ENCODE data around the gene SORCS2.

DNA sequence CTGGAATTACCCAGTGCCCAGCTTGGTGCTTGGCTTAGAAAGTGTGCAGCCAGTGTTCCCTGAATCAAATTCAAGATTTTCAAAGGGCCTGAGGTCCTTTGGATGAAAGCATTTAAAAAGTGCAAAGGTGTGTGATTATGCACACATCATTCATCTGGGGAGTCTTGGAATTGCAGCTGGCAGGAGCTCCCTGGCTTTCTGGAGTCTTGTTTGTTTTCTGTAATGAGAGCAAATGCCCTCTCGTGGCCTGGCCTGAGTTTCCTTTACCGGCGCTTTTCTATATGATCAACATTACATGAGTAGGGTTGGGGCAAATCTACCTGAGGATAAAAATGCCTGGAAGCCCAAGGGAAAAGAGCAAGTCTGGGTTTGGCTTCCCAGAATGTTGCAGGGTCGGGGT lies 24.6 kb upstream of the SORCS2 start:
- TF ChIP-seq, protein P1, sequence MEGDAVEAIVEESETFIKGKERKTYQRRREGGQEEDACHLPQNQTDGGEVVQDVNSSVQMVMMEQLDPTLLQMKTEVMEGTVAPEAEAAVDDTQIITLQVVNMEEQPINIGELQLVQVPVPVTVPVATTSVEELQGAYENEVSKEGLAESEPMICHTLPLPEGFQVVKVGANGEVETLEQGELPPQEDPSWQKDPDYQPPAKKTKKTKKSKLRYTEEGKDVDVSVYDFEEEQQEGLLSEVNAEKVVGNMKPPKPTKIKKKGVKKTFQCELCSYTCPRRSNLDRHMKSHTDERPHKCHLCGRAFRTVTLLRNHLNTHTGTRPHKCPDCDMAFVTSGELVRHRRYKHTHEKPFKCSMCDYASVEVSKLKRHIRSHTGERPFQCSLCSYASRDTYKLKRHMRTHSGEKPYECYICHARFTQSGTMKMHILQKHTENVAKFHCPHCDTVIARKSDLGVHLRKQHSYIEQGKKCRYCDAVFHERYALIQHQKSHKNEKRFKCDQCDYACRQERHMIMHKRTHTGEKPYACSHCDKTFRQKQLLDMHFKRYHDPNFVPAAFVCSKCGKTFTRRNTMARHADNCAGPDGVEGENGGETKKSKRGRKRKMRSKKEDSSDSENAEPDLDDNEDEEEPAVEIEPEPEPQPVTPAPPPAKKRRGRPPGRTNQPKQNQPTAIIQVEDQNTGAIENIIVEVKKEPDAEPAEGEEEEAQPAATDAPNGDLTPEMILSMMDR (IDR thresholded peaks at IDR 0.05; ENCODE audit: low read depth, low read length), result no peak
- no peak for TF ChIP-seq EZH2phosphoT487 (IDR thresholded peaks at IDR 0.05; ENCODE audit: low read depth)
